H1 (cell line): ENCODE data around the gene SPACA9. TPM values are rescaled to one million over a fixed set of nuclear protein-coding genes. Genes with fewer than 3 reads are reported as not detected.

Source experiments
- CTCF ChIA-PET: fragments of 300-600 bp; sonication (Branson Sonifier 250); formaldehyde crosslinking; loops from one replicate; lab custom pipeline; 2021; ENCODE audit not compliant: partially characterized antibody; lab: Charles Lee
- POLR2A ChIA-PET: fragments of 300-600 bp; sonication (Branson Sonifier 250); formaldehyde crosslinking; loops from one replicate; lab custom pipeline; 2021; ENCODE audit warnings: inconsistent platforms; ENCODE audit not compliant: partially characterized antibody; lab: Charles Lee
- DNase-seq, 2 experiments: peaks; one replicate each; pipeline versions ENCODE4 v3.0.0 to v3.0.0-alpha.2; 2010 to 2022; ENCODE audit warnings: low spot score in 2 of 2, low read depth in 1 of 2, mixed read lengths in 1 of 2
- FAIRE-seq: peaks from 2 replicates; lab custom pipeline; 2011; peaks lifted over from hg19 to GRCh38; lab: Jason Lieb, UNC
- H2AFZ ChIP-seq: 2 replicates; pipeline ENCODE4 v1.8.1; 2012; ENCODE audit warnings: low read length, inconsistent platforms
- H2AK5ac ChIP-seq: 2 replicates; pipeline ENCODE4 v1.6.1; 2013; ENCODE audit warnings: low read depth, low read length
- H2BK120ac ChIP-seq: replicated peaks from 2 replicates; pipeline ENCODE3; 2013; ENCODE audit warnings: low read depth, low read length, inconsistent platforms
- H2BK12ac ChIP-seq: 2 replicates; pipeline ENCODE4 v1.6.1; 2013; ENCODE audit warnings: low read depth, low read length
- H2BK15ac ChIP-seq: 2 replicates; pipeline ENCODE4 v1.6.1; 2013; ENCODE audit warnings: low read length
- H2BK20ac ChIP-seq: 2 replicates; pipeline ENCODE4 v1.6.1; 2013; ENCODE audit warnings: low read length
- H2BK5ac ChIP-seq: 2 replicates; pipeline ENCODE4 v1.6.1; 2013; ENCODE audit warnings: low read depth, low read length
- H3K14ac ChIP-seq: 2 replicates; pipeline ENCODE4 v1.6.1; 2013; ENCODE audit warnings: inconsistent platforms; ENCODE audit not compliant: insufficient read length
- H3K18ac ChIP-seq: 2 replicates; pipeline ENCODE4 v1.6.1; 2013; ENCODE audit warnings: low read length; ENCODE audit errors: extremely low read depth
- H3K23ac ChIP-seq: 2 replicates; pipeline ENCODE4 v1.6.1; 2013; ENCODE audit warnings: inconsistent platforms; ENCODE audit not compliant: insufficient read length
- H3K23me2 ChIP-seq: 2 replicates; pipeline ENCODE4 v1.6.1; 2013; ENCODE audit warnings: low read depth, low read length
- H3K27ac ChIP-seq: 2 replicates; pipeline ENCODE4 v1.6.1; 2011; ENCODE audit warnings: low read depth, low read length, inconsistent platforms
- H3K27me3 ChIP-seq, 4 experiments: replicated peaks in 1 of 4; 1 replicate in 1 of 4; 2 replicates in 3 of 4; pipeline versions ENCODE4 v1.6.1 to v1.8.1; 2011 to 2013; ENCODE audit warnings: low read length in 3 of 4, mild to moderate bottlenecking in 3 of 4, inconsistent platforms in 2 of 4, mixed read lengths in 2 of 4, moderate library complexity in 1 of 4; ENCODE audit not compliant: control insufficient read depth in 3 of 4, insufficient read depth in 3 of 4; ENCODE audit errors: extremely low read depth in 1 of 4
- H3K36me3 ChIP-seq, 4 experiments: 2 replicates each; pipeline versions ENCODE4 v1.6.1 to v1.8.1; 2011 to 2013; ENCODE audit warnings: mild to moderate bottlenecking in 4 of 4, low read length in 3 of 4, moderate library complexity in 2 of 4, control low read depth in 1 of 4, inconsistent platforms in 1 of 4; ENCODE audit not compliant: insufficient read depth in 4 of 4, control insufficient read depth in 2 of 4
- H3K4ac ChIP-seq: replicated peaks from 2 replicates; pipeline ENCODE3; 2013; ENCODE audit warnings: low read length, low read depth, mixed read lengths, inconsistent platforms; ENCODE audit not compliant: insufficient read length
- H3K4me1 ChIP-seq, 4 experiments: replicated peaks in 1 of 4; 1 replicate in 1 of 4; 2 replicates in 3 of 4; pipeline versions ENCODE4 v1.6.1 to v1.8.1; 2011 to 2013; ENCODE audit warnings: low read length in 3 of 4, inconsistent platforms in 2 of 4, mixed read lengths in 1 of 4; ENCODE audit not compliant: insufficient read depth in 4 of 4, control insufficient read depth in 3 of 4
- H3K4me2 ChIP-seq, 2 experiments: 2 replicates each; pipeline versions ENCODE4 v1.6.1 to v1.8.1; 2011 to 2013; ENCODE audit warnings: low read depth in 2 of 2, low read length in 2 of 2, control low read depth in 1 of 2, inconsistent platforms in 1 of 2, mild to moderate bottlenecking in 1 of 2; ENCODE audit not compliant: insufficient read depth in 1 of 2
- H3K4me3 ChIP-seq, 4 experiments: fragments of 200-600, 300-600 bp in 1 of 4; sonication (generic), shearing (Covaris generic), sonication (Bioruptor Twin) in 1 of 4; 2 replicates each; pipeline versions ENCODE4 v1.5.1 to v1.8.1; 2011 to 2016; ENCODE audit warnings: low read length in 4 of 4, low read depth in 3 of 4, control low read depth in 2 of 4, inconsistent platforms in 2 of 4, mild to moderate bottlenecking in 2 of 4, mixed read lengths in 1 of 4, moderate library complexity in 1 of 4; ENCODE audit not compliant: insufficient read depth in 2 of 4; ENCODE audit errors: extremely low read depth in 1 of 4
- H3K56ac ChIP-seq: replicated peaks from 2 replicates; pipeline ENCODE3; 2013; ENCODE audit warnings: low read depth, mild to moderate bottlenecking, mixed read lengths, low read length, inconsistent platforms; ENCODE audit not compliant: insufficient read length
- H3K79me1 ChIP-seq: 2 replicates; pipeline ENCODE4 v1.6.1; 2013; ENCODE audit warnings: low read depth, low read length, control low read depth
- H3K79me2 ChIP-seq, 2 experiments: 2 replicates each; pipeline versions ENCODE4 v1.6.1 to v1.8.1; 2012 to 2013; ENCODE audit warnings: low read length in 2 of 2, mild to moderate bottlenecking in 2 of 2, inconsistent platforms in 1 of 2; ENCODE audit not compliant: insufficient read depth in 2 of 2, control insufficient read depth in 1 of 2
- H3K9ac ChIP-seq, 4 experiments: replicated peaks in 1 of 4; 1 replicate in 1 of 4; 2 replicates in 3 of 4; pipeline versions ENCODE4 v1.6.1 to v1.8.1; 2011 to 2013; ENCODE audit warnings: low read depth in 3 of 4, low read length in 3 of 4, control low read depth in 2 of 4, mild to moderate bottlenecking in 2 of 4, moderate library complexity in 2 of 4, inconsistent platforms in 1 of 4; ENCODE audit errors: extremely low read depth in 1 of 4
- H3K9me3 ChIP-seq, 2 experiments: 2 replicates each; pipeline versions ENCODE4 v1.6.1 to v1.8.1; 2012 to 2013; ENCODE audit warnings: mild to moderate bottlenecking in 2 of 2, moderate library complexity in 2 of 2, control low read depth in 1 of 2, inconsistent platforms in 1 of 2, low read depth in 1 of 2, low read length in 1 of 2, mixed read lengths in 1 of 2; ENCODE audit not compliant: insufficient read depth in 2 of 2
- H4K20me1 ChIP-seq, 2 experiments: replicated peaks in 1 of 2; 2 replicates each; pipeline versions ENCODE3 to v1.8.1; 2011 to 2013; ENCODE audit warnings: inconsistent platforms in 2 of 2, low read length in 2 of 2, mild to moderate bottlenecking in 1 of 2; ENCODE audit not compliant: insufficient read depth in 2 of 2, control insufficient read depth in 1 of 2
- H4K5ac ChIP-seq: 2 replicates; pipeline ENCODE4 v1.6.1; 2013; ENCODE audit warnings: low read length, low read depth, mixed read lengths, inconsistent platforms; ENCODE audit not compliant: insufficient read length
- H4K8ac ChIP-seq: 2 replicates; pipeline ENCODE4 v1.8.0; 2013; ENCODE audit warnings: mild to moderate bottlenecking, moderate library complexity, low read length, inconsistent platforms; ENCODE audit not compliant: insufficient read depth; ENCODE audit errors: extremely low read depth
- H4K91ac ChIP-seq: replicated peaks from 2 replicates; pipeline ENCODE3; 2013; ENCODE audit warnings: low read length, mixed read lengths, inconsistent platforms; ENCODE audit not compliant: insufficient read length
- GABPA ChIP-seq: IDR thresholded peaks from 2 replicates; pipeline ENCODE4 v1.6.1; 2011; ENCODE audit warnings: mild to moderate bottlenecking, low read length, moderate library complexity, borderline replicate concordance; ENCODE audit not compliant: insufficient read depth
- KDM5A ChIP-seq: fragments of 200-600 bp; IDR thresholded peaks from 2 replicates; pipeline ENCODE4 v1.7.1; 2012; ENCODE audit warnings: mild to moderate bottlenecking, low read length, inconsistent platforms, mixed read lengths
- YY1 ChIP-seq: IDR thresholded peaks from 2 replicates; pipeline ENCODE4 v1.6.1; 2011; ENCODE audit warnings: low read depth, mild to moderate bottlenecking, low read length
- WGBS, 2 experiments: shearing (Covaris generic) in 1 of 2; methylation state at CpG; one replicate each; pipeline versions ENCODE4 v1.1.6 to v1.1.7; 2013 to 2015; ENCODE audit warnings: low lambda C conversion rate in 2 of 2, mixed read lengths in 2 of 2, inconsistent platforms in 1 of 2, low coverage in 1 of 2, missing lambda C conversion rate in 1 of 2; ENCODE audit not compliant: insufficient replicate concordance in 2 of 2, insufficient coverage in 1 of 2, insufficient read length in 1 of 2; ENCODE audit errors: extremely low coverage in 1 of 2, missing lambda C conversion rate in 1 of 2; 5-methylcytosine and 5-hydroxymethylcytosine counted together
- polyA plus RNA-seq, 7 experiments: library from polyadenylated mRNA; depleted of rRNA in 3 of 7; stranded (reverse) in 5 of 7; unstranded in 2 of 7; fragments of >200 nt in 5 of 7; fragments of 200-250 nt in 2 of 7; gene quantifications; 1 replicate in 5 of 7; 2 replicates in 1 of 7; 4 replicates in 1 of 7; pipeline versions ENCODE4 v1.2.1 to v1.2.3, GENCODE V29; 2011 to 2013; ENCODE audit warnings: missing spikeins in 2 of 7, mixed read lengths in 2 of 7
- total RNA-seq: library from RNA; stranded (reverse); fragmentation: NEBNext Ultra II Directional; extraction: Animal tissue kit (Norgen Biotek cat#: 25700); gene quantifications from 2 replicates; pipeline ENCODE4 v1.2.1, GENCODE V29; 2021

SPACA9 gene
- total and polyA plus RNA-seq, 2 of the 8 experiments (the other 6 are each of a cell fraction or from before 2014, with no cell fraction given): 0.63 to 1.3 TPM

DNA sequence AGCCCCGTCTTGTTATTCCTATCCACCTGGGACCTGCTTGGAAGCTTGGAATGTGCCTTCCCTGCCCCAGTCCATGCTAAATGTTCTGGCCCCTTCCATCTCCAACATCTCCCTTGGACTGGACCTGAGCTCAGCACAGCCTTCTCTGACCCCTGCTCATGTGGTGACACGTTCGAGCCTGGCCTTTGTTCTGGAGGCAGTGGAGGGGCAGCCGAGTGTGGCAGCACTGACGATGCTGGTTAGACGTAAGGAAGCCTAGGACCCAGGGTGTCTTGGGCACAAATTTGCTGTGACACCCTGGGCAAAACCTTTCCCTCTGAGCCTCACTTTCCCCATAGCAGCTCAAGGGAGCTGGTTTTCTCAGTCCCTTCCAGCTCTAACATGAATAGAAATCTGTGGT, 3.9 kb downstream of the SPACA9 start:
- CTCF ChIA-PET: interaction anchor here (0.8 to 15.0 kb wide), 4 partner anchors 14 to 61 kb away, joined by 3 to 115 read pairs (median 5); no protein-coding TSS in a partner anchor
- no peak overlapping the region for H4K8ac ChIP-seq
- no peak overlapping the region for H3K23ac ChIP-seq

More for the DNA sequence above, 3.9 kb downstream of the SPACA9 start:
- no peak for FAIRE-seq
- no peak overlapping the region for H2BK20ac ChIP-seq
- peaks cover 0 to 4% (median 0%) of the 10 kb centered on the region in 4 experiments; a peak in 2 of 7 replicates for H3K4me1 ChIP-seq
- no peaks in the 10 kb centered on the region for H3K9me3 ChIP-seq
- H2AFZ ChIP-seq: no peak overlapping the region
- H3K27me3 ChIP-seq: peaks cover 0 to 5% (median 2%) of the 10 kb centered on the region in 4 experiments; a peak in 3 of 7 replicates
- POLR2A ChIA-PET: no interaction called here
- H3K23me2 ChIP-seq: peaks cover 7% of the 10 kb centered on the region; the same call in 1 of the 2 replicates
- H3K79me1 ChIP-seq: no peaks in the 10 kb centered on the region
- H2BK15ac ChIP-seq: no peak overlapping the region
- no peak overlapping the region for H4K5ac ChIP-seq
- no peak for DNase-seq
- H3K4me2 ChIP-seq: no peak overlapping the region
- H3K56ac ChIP-seq: no peak overlapping the region
- H3K4me3 ChIP-seq: no peak overlapping the region
- no peak overlapping the region for H4K91ac ChIP-seq
- no peak overlapping the region for H3K14ac ChIP-seq
- no peak overlapping the region for H3K18ac ChIP-seq
- TF ChIP-seq GABPA: no peak
- no peak for TF ChIP-seq KDM5A
- TF ChIP-seq YY1: no peak
- no peak overlapping the region for H2AK5ac ChIP-seq
- H3K4ac ChIP-seq: no peak overlapping the region
- H4K20me1 ChIP-seq: no peaks in the 10 kb centered on the region
- H3K27ac ChIP-seq: no peak overlapping the region
- no peak overlapping the region for H2BK5ac ChIP-seq
- no peak overlapping the region for H3K9ac ChIP-seq
- no peaks in the 10 kb centered on the region for H3K79me2 ChIP-seq
- 89% methylated on average over 6 of the region's 6 CpGs; no CpG with 5 or more reads in 1 of the 2 experiments for WGBS, 2 experiments
- H2BK12ac ChIP-seq: peak overlapping the region; percentile 60; the same call in 1 of the 2 replicates
- no peak overlapping the region for H2BK120ac ChIP-seq
- H3K36me3 ChIP-seq: no peaks in the 10 kb centered on the region
